Stimulated activated CD4-positive, alpha-beta T cell treated with anti-CD3 and anti-CD28 coated beads, Interleukin-4, amount 100 ng/mL, for 48 hours (primary cell): Measurements from ENCODE around the gene IL1F10.

ENCODE experiments used
- DNase-seq, 2 donors: peaks; one replicate each; pipeline ENCODE4 v3.0.0-alpha.2; 2020; ENCODE audit warnings: low read depth in 2 of 2

The IL1F10 gene

GRCh38 chr2:113058998-113059960 is 8.5 kb upstream of the IL1F10 start, which contains the start of gene IL36RN:
IL36RN (plus strand) TSS chr2:113059198; CDS start chr2:113059439, 241 bp downstream.
- DNase-seq, result no peak

- no peak for DNase-seq
Measured at GRCh38 chr2:113060396-113060795, 7.4 kb upstream of the IL1F10 start.

- no peak for DNase-seq
Measured at GRCh38 chr2:113060796-113061195, 7.0 kb upstream of the IL1F10 start.

GRCh38 chr2:113061241-113061640 is 6.5 kb upstream of the IL1F10 start:
- DNase-seq, result no peak

- no peak for DNase-seq
Measured at GRCh38 chr2:113061896-113062770, 5.6 kb upstream of the IL1F10 start.

GRCh38 chr2:113064281-113064680 is 3.5 kb upstream of the IL1F10 start:
- no peak for DNase-seq

GRCh38 chr2:113064898-113065297 is 2.9 kb upstream of the IL1F10 start:
- DNase-seq, result no peak

GRCh38 chr2:113068249-113068648 is 479 bp downstream of the IL1F10 start:
- DNase-seq, result no peak

- no peak for DNase-seq
Measured at GRCh38 chr2:113068706-113069485, 1.1 kb downstream of the IL1F10 start.

GRCh38 chr2:113069676-113070605 is 2.2 kb downstream of the IL1F10 start:
- DNase-seq, result no peak

- no peak for DNase-seq
Measured at GRCh38 chr2:113070606-113070975, 2.8 kb downstream of the IL1F10 start.

GRCh38 chr2:113072584-113072983 is 4.8 kb downstream of the IL1F10 start:
- no peak for DNase-seq

GRCh38 chr2:113073325-113073834 is 5.6 kb downstream of the IL1F10 start:
- DNase-seq, result no peak

- DNase-seq, result no peak
Measured at GRCh38 chr2:113075030-113075429, 7.3 kb downstream of the IL1F10 start.

GRCh38 chr2:113075600-113075999 is 7.8 kb downstream of the IL1F10 start:
- no peak for DNase-seq

GRCh38 chr2:113076954-113077669 is 9.3 kb downstream of the IL1F10 start:
- DNase-seq, result no peak

- DNase-seq, result no peak
Measured at GRCh38 chr2:113077921-113078320, 10.2 kb downstream of the IL1F10 start.

- no peak for DNase-seq
Measured at GRCh38 chr2:113078350-113078839, 10.6 kb downstream of the IL1F10 start.

GRCh38 chr2:113079131-113079530 is 11.4 kb downstream of the IL1F10 start:
- DNase-seq, result no peak
